Esophagus squamous epithelium (tissue), 5 donors: ENCODE measurements around the gene ACTL10. TPM values are rescaled to one million over a fixed set of nuclear protein-coding genes. Genes with fewer than 3 reads are reported as not detected.

Source experiments
- DNase-seq: peaks from one replicate; lab custom pipeline; 2025; lab: John Stamatoyannopoulos, UW
- H3K27ac ChIP-seq, 4 donors: fragments of 200-600 bp; sonication (generic); one replicate each; pipeline ENCODE4 v1.5.1; 2016 to 2019; ENCODE audit warnings: mild to moderate bottlenecking in 1 of 4
- H3K27me3 ChIP-seq, 4 donors: fragments of 200-600 bp; sonication (generic); 1 replicate in 3 of 4; 2 replicates in 1 of 4; pipeline versions ENCODE4 v1.5.1 to v1.6.0; 2017 to 2021; ENCODE audit warnings: antibody characterized with exemption in 1 of 4
- H3K36me3 ChIP-seq, 3 donors: fragments of 200-600 bp; sonication (generic); one replicate each; pipeline ENCODE4 v1.5.1; 2016 to 2019
- H3K4me1 ChIP-seq, 3 donors: fragments of 200-600 bp; sonication (generic); one replicate each; pipeline ENCODE4 v1.5.1; 2017 to 2019
- H3K4me3 ChIP-seq, 4 donors: fragments of 200-600 bp; sonication (generic); 1 replicate in 3 of 4; 2 replicates in 1 of 4; pipeline ENCODE4 v1.5.1; 2016 to 2019; ENCODE audit warnings: mild to moderate bottlenecking in 2 of 4, moderate library complexity in 1 of 4
- H3K9me3 ChIP-seq, 3 donors: fragments of 200-600 bp; sonication (generic); one replicate each; pipeline ENCODE4 v1.5.1; 2016 to 2019
- CTCF ChIP-seq, 6 experiments: fragments of 450-650 bp in 4 of 6; fragments of 200-600 bp in 2 of 6; sonication (generic) in 2 of 6; IDR thresholded peaks; one replicate each; pipeline ENCODE4 v1.5.1; 2016 to 2019; ENCODE audit warnings: antibody characterized with exemption in 6 of 6, mild to moderate bottlenecking in 4 of 6, moderate library complexity in 4 of 6
- POLR2A ChIP-seq, 4 donors: fragments of 450-650 bp; IDR thresholded peaks; one replicate each; pipeline ENCODE4 v1.6.1; 2017; ENCODE audit warnings: antibody characterized with exemption in 4 of 4, mild to moderate bottlenecking in 4 of 4, moderate library complexity in 3 of 4
- WGBS, 2 donors: methylation state at CpG; one replicate each; pipeline ENCODE4 v1.1.5; 2018; 5-methylcytosine and 5-hydroxymethylcytosine counted together
- intact Hi-C: fragments of 100-400 bp; cut with DNase I; formaldehyde crosslinking; loops from one replicate; pipeline ENCODE4 v1.15.0; 2022
- total RNA-seq, 4 donors: library from RNA; depleted of rRNA; stranded (reverse); fragments of >200 nt; gene quantifications; one replicate each; pipeline ENCODE4 v1.1.0, GENCODE V29; 2016
- donor health status: DM: yes; HTN: yes; CAD: no.

ACTL10 gene
- total RNA-seq, 4 donors from 2014 or later, result 1.8 to 4.4 (median 3.5) TPM

- H3K27me3 ChIP-seq, result no peaks in the 10 kb centered on the region
- no peak for DNase-seq
- no peak for TF ChIP-seq POLR2A (IDR thresholded peaks at IDR 0.05)
- no peak for TF ChIP-seq CTCF (IDR thresholded peaks at IDR 0.05)
- H3K36me3 ChIP-seq, result peaks cover 2 to 100% (median 22%) of the 10 kb centered on the region in 3 donors
- no peak overlapping the region for H3K27ac ChIP-seq
- 93 to 100% methylated on average over 3 of the region's 3 CpGs for WGBS, 2 donors
- intact Hi-C loops, result no loop called here
- no peaks in the 10 kb centered on the region for H3K9me3 ChIP-seq
- no peak overlapping the region for H3K4me3 ChIP-seq
- H3K4me1 ChIP-seq, result no peaks in the 10 kb centered on the region
Measured at GRCh38 chr20:33635341-33635740, 31.4 kb upstream of the ACTL10 start.

GRCh38 chr20:33636776-33637175, 30.0 kb upstream of the ACTL10 start:
- Histone ChIP-seq H3K27me3 (no peaks in the 10 kb centered on the region), H3K27ac (no peak overlapping the region), H3K4me3 (no peak overlapping the region), H3K4me1 (no peaks in the 10 kb centered on the region), H3K9me3 (no peaks in the 10 kb centered on the region), H3K36me3 (peaks cover 7 to 100% (median 21%) of the 10 kb centered on the region in 3 donors)
- no peak for TF ChIP-seq CTCF (IDR thresholded peaks at IDR 0.05)
- no peak for TF ChIP-seq POLR2A (IDR thresholded peaks at IDR 0.05)
- intact Hi-C loops, result no loop called here
- WGBS, 2 donors, result 83 to 92% methylated on average over 1 of the region's 1 CpG
- DNase-seq, result no peak

- no peak for DNase-seq
- no peaks in the 10 kb centered on the region for H3K9me3 ChIP-seq
- 79 to 83% methylated on average over 13 of the region's 13 CpGs for WGBS, 2 donors
- no peak overlapping the region for H3K4me3 ChIP-seq
- TF ChIP-seq CTCF (IDR thresholded peaks at IDR 0.05) (no peak), POLR2A (IDR thresholded peaks at IDR 0.05) (no peak)
- H3K27me3 ChIP-seq, result no peaks in the 10 kb centered on the region
- H3K27ac ChIP-seq, result no peak overlapping the region
- no peaks in the 10 kb centered on the region for H3K4me1 ChIP-seq
- peaks cover 7 to 100% (median 27%) of the 10 kb centered on the region in 3 donors for H3K36me3 ChIP-seq
- intact Hi-C loops, result no loop called here
Measured at GRCh38 chr20:33640287-33640686, 26.5 kb upstream of the ACTL10 start.

GRCh38 chr20:33644313-33645071, 22.3 kb upstream of the ACTL10 start:
- WGBS, 2 donors, result 94 to 95% methylated on average over 7 to 20 of the region's 28 CpGs
- Histone ChIP-seq H3K4me3 (no peak overlapping the region), H3K27ac (no peak overlapping the region), H3K9me3 (no peaks in the 10 kb centered on the region), H3K36me3 (peaks cover 7 to 70% (median 27%) of the 10 kb centered on the region in 3 donors), H3K4me1 (peaks cover 18 to 36% (median 27%) of the 10 kb centered on the region in 3 donors), H3K27me3 (no peaks in the 10 kb centered on the region)
- TF ChIP-seq POLR2A (IDR thresholded peaks at IDR 0.05), result no peak
- TF ChIP-seq CTCF (IDR thresholded peaks at IDR 0.05), result no peak
- no peak for DNase-seq
- intact Hi-C loops, result no loop called here

- Histone ChIP-seq H3K27ac (no peak overlapping the region), H3K4me3 (no peak overlapping the region), H3K27me3 (no peaks in the 10 kb centered on the region), H3K4me1 (peaks cover 20 to 41% (median 32%) of the 10 kb centered on the region in 3 donors), H3K36me3 (peaks cover 7 to 64% (median 26%) of the 10 kb centered on the region in 3 donors), H3K9me3 (no peaks in the 10 kb centered on the region)
- DNase-seq, result no peak
- intact Hi-C loops, result no loop called here
- WGBS, 2 donors, result 33 to 82% methylated on average over 1 to 2 of the region's 4 CpGs
- TF ChIP-seq CTCF (IDR thresholded peaks at IDR 0.05) (no peak), POLR2A (IDR thresholded peaks at IDR 0.05) (no peak)
Measured at GRCh38 chr20:33645072-33645358, 21.7 kb upstream of the ACTL10 start.
